ENCODE results near the gene COL4A6.

Gene COL4A6

GRCh38 chrX:108157628-108158027 lies 280.6 kb downstream of the COL4A6 start (continued):
- TF ChIP-seq ZFP30 (CRISPR knock-in tag; IDR thresholded peaks at IDR 0.05) (no peak), TOX (CRISPR knock-in tag; IDR thresholded peaks at IDR 0.05; ENCODE audit: borderline replicate concordance) (no peak)

- no peak for ATAC-seq
Observed at GRCh38 chrX:108156934-108157466, 281.2 kb downstream of the COL4A6 start.

GRCh38 chrX:108156082-108156481 lies 282.1 kb downstream of the COL4A6 start:
- TF ChIP-seq ISL1 (CRISPR knock-in tag; IDR thresholded peaks at IDR 0.05) = no peak
- no peak for ATAC-seq

More at GRCh38 chrX:108156934-108157466, 281.2 kb downstream of the COL4A6 start:
- TF ChIP-seq TOX (CRISPR knock-in tag; IDR thresholded peaks at IDR 0.05; ENCODE audit: borderline replicate concordance) (no peak), ZNF8 (CRISPR knock-in tag; IDR thresholded peaks at IDR 0.05) (no peak), GLIS3 (CRISPR knock-in tag; IDR thresholded peaks at IDR 0.05) (no peak), PATZ1 (CRISPR knock-in tag; IDR thresholded peaks at IDR 0.05; ENCODE audit: borderline replicate concordance) (no peak), ZC3H10 (CRISPR knock-in tag; IDR thresholded peaks at IDR 0.05) (no peak), CSRNP3 (CRISPR knock-in tag; IDR thresholded peaks at IDR 0.05) (no peak), SNAI2 (CRISPR knock-in tag; IDR thresholded peaks at IDR 0.05) (no peak), ZNF565 (CRISPR knock-in tag; conservative IDR thresholded peaks at IDR 0.05; ENCODE audit: low read depth) (no peak), OSR1 (CRISPR knock-in tag; IDR thresholded peaks at IDR 0.05) (no peak), CREB5 (CRISPR knock-in tag; IDR thresholded peaks at IDR 0.05; ENCODE audit: low read depth) (no peak), BACH2 (CRISPR knock-in tag; IDR thresholded peaks at IDR 0.05; ENCODE audit: borderline replicate concordance) (no peak)

GRCh38 chrX:108148524-108148923 lies 289.7 kb downstream of the COL4A6 start:
- no peak for ATAC-seq
- TF ChIP-seq ESRRG (CRISPR knock-in tag; IDR thresholded peaks at IDR 0.05) = no peak

GRCh38 chrX:108138814-108139702 lies 299.2 kb downstream of the COL4A6 start:
- 0 out of 3 replicates have a peak, but pooled peaks have one; percentile 20 for ATAC-seq
- no peak for TF ChIP-seq ARNTL (CRISPR knock-in tag; IDR thresholded peaks at IDR 0.05; ENCODE audit: borderline replicate concordance, low read depth)
- no peak for TF ChIP-seq PATZ1 (CRISPR knock-in tag; IDR thresholded peaks at IDR 0.05; ENCODE audit: borderline replicate concordance)
- TF ChIP-seq POU6F1 (CRISPR knock-in tag; IDR thresholded peaks at IDR 0.05; ENCODE audit: borderline replicate concordance, low read depth) = no peak
- no peak for TF ChIP-seq ZNF70 (CRISPR knock-in tag; IDR thresholded peaks at IDR 0.05)
- no peak for TF ChIP-seq ZNF565 (CRISPR knock-in tag; conservative IDR thresholded peaks at IDR 0.05; ENCODE audit: low read depth)
- no peak for TF ChIP-seq SNAI2 (CRISPR knock-in tag; IDR thresholded peaks at IDR 0.05)
- no peak for TF ChIP-seq GLIS3 (CRISPR knock-in tag; IDR thresholded peaks at IDR 0.05)
- TF ChIP-seq PPARA (CRISPR knock-in tag; IDR thresholded peaks at IDR 0.05; ENCODE audit: borderline replicate concordance) = no peak
- TF ChIP-seq OSR1 (CRISPR knock-in tag; IDR thresholded peaks at IDR 0.05) = no peak
- no peak for TF ChIP-seq CSDC2 (CRISPR knock-in tag; IDR thresholded peaks at IDR 0.05)
- TF ChIP-seq CSRNP3 (CRISPR knock-in tag; IDR thresholded peaks at IDR 0.05) = no peak
- no peak for TF ChIP-seq CREB5 (CRISPR knock-in tag; IDR thresholded peaks at IDR 0.05; ENCODE audit: low read depth)
- TF ChIP-seq TOX (CRISPR knock-in tag; IDR thresholded peaks at IDR 0.05; ENCODE audit: borderline replicate concordance) = no peak
- no peak for TF ChIP-seq BACH2 (CRISPR knock-in tag; IDR thresholded peaks at IDR 0.05; ENCODE audit: borderline replicate concordance)
- no peak for TF ChIP-seq ESRRG (CRISPR knock-in tag; IDR thresholded peaks at IDR 0.05)
- no peak for TF ChIP-seq ZFP3 (CRISPR knock-in tag; IDR thresholded peaks at IDR 0.05)
- TF ChIP-seq RARB (CRISPR knock-in tag; IDR thresholded peaks at IDR 0.05) = no peak
